ENCODE results near the gene NFYA. TPM values are rescaled to one million over a fixed set of nuclear protein-coding genes. Genes with fewer than 3 reads are reported as not detected.

The NFYA gene
- total and polyA plus RNA-seq, 4 donors: 2.2 to 28.4 (median 10.1) TPM

- WGBS: 74% methylated on average over 4 of the region's 4 CpGs
- no peak overlapping the region for H3K27ac ChIP-seq (ENCODE audit: low read depth in 1 of 2, low read length in 2 of 2)
- no peaks in the 10 kb centered on the region for H3K27me3 ChIP-seq (ENCODE audit: control insufficient read depth in 4 of 4, insufficient read depth in 4 of 4, low read length in 3 of 4)
- no peak overlapping the region for H3K9ac ChIP-seq (ENCODE audit: low read depth in 1 of 2, low read length in 2 of 2)
- no peaks in the 10 kb centered on the region for H3K9me3 ChIP-seq (ENCODE audit: control insufficient read depth in 4 of 4, low read length in 3 of 4)
- H3K4me1 ChIP-seq (ENCODE audit: control insufficient read depth in 4 of 4, insufficient read depth in 4 of 4, low read length in 3 of 4): peaks cover 2 to 13% (median 10%) of the 10 kb centered on the region in 4 donors
- DNase-seq (ENCODE audit: low spot score): no peak
- TF ChIP-seq GABPA (IDR thresholded peaks at IDR 0.05 in 1 of 2, conservative IDR thresholded peaks at IDR 0.05 in 1 of 2) (no peak), CTCF (IDR thresholded peaks at IDR 0.05; ENCODE audit: low read depth, low read length, missing input control) (no peak), ATF3 (IDR thresholded peaks at IDR 0.05) (no peak), HNF4A (conservative IDR thresholded peaks at IDR 0.05) (no peak)
- no peak overlapping the region for H3K4me3 ChIP-seq (ENCODE audit: low read depth in 1 of 3, low read length in 3 of 3)
- peaks cover 5 to 19% (median 10%) of the 10 kb centered on the region in 4 donors for H3K36me3 ChIP-seq (ENCODE audit: control insufficient read depth in 4 of 4, insufficient read depth in 3 of 4, low read depth in 1 of 4, low read length in 3 of 4)
These were observed 45.5 kb upstream of the NFYA start for GRCh38 chr6:41027241-41027640.

- peak; percentile 97 for TF ChIP-seq CTCF (IDR thresholded peaks at IDR 0.05; ENCODE audit: low read depth, low read length, missing input control)
- peak; percentile 94 to 97 for TF ChIP-seq RAD21 (IDR thresholded peaks at IDR 0.05)
- no peak for TF ChIP-seq TAF1 (conservative IDR thresholded peaks at IDR 0.05)
- Histone ChIP-seq H3K4me3 (ENCODE audit: low read depth in 1 of 3, low read length in 3 of 3) (peak overlapping the region in 2 of 3 donors; percentile 23 to 24), H3K9ac (ENCODE audit: low read depth in 1 of 2, low read length in 2 of 2) (no peak overlapping the region), H3K27me3 (ENCODE audit: control insufficient read depth in 4 of 4, insufficient read depth in 4 of 4, low read length in 3 of 4) (no peaks in the 10 kb centered on the region), H3K27ac (ENCODE audit: low read depth in 1 of 2, low read length in 2 of 2) (peak overlapping the region in 1 of 2 donors; percentile 14), H3K9me3 (ENCODE audit: control insufficient read depth in 4 of 4, low read length in 3 of 4) (no peaks in the 10 kb centered on the region), H3K36me3 (ENCODE audit: control insufficient read depth in 4 of 4, insufficient read depth in 3 of 4, low read depth in 1 of 4, low read length in 3 of 4) (peaks cover 5 to 23% (median 10%) of the 10 kb centered on the region in 4 donors), H3K4me1 (ENCODE audit: control insufficient read depth in 4 of 4, insufficient read depth in 4 of 4, low read length in 3 of 4) (peaks cover 2 to 13% (median 10%) of the 10 kb centered on the region in 4 donors)
- peak; percentile 93 for DNase-seq (ENCODE audit: low spot score)
- 26% methylated on average over 45 of the region's 45 CpGs for WGBS
These were observed 44.8 kb upstream of the NFYA start for GRCh38 chr6:41027799-41028560.

- peaks cover 2 to 13% (median 10%) of the 10 kb centered on the region in 4 donors for H3K4me1 ChIP-seq (ENCODE audit: control insufficient read depth in 4 of 4, insufficient read depth in 4 of 4, low read length in 3 of 4)
- H3K9me3 ChIP-seq (ENCODE audit: control insufficient read depth in 4 of 4, low read length in 3 of 4): no peaks in the 10 kb centered on the region
- H3K27ac ChIP-seq (ENCODE audit: low read depth in 1 of 2, low read length in 2 of 2): peak overlapping the region in 1 of 2 donors; percentile 14
- no peaks in the 10 kb centered on the region for H3K27me3 ChIP-seq (ENCODE audit: control insufficient read depth in 4 of 4, insufficient read depth in 4 of 4, low read length in 3 of 4)
- peaks cover 8 to 30% (median 14%) of the 10 kb centered on the region in 4 donors for H3K36me3 ChIP-seq (ENCODE audit: control insufficient read depth in 4 of 4, insufficient read depth in 3 of 4, low read depth in 1 of 4, low read length in 3 of 4)
- 68% methylated on average over 13 of the region's 13 CpGs for WGBS
- peak overlapping the region in 1 of 3 donors; percentile 23 for H3K4me3 ChIP-seq (ENCODE audit: low read depth in 1 of 3, low read length in 3 of 3)
- no peak for DNase-seq (ENCODE audit: low spot score)
- no peak overlapping the region for H3K9ac ChIP-seq (ENCODE audit: low read depth in 1 of 2, low read length in 2 of 2)
- no peak for TF ChIP-seq TAF1 (conservative IDR thresholded peaks at IDR 0.05)
- TF ChIP-seq EGR1 (IDR thresholded peaks at IDR 0.05; ENCODE audit: low read depth in 2 of 2): no peak
- no peak for TF ChIP-seq RXRA (IDR thresholded peaks at IDR 0.05)
- no peak for TF ChIP-seq ATF3 (IDR thresholded peaks at IDR 0.05)
- TF ChIP-seq GABPA (IDR thresholded peaks at IDR 0.05 in 1 of 2, conservative IDR thresholded peaks at IDR 0.05 in 1 of 2): no peak
- TF ChIP-seq MAX (IDR thresholded peaks at IDR 0.05): no peak
- no peak for TF ChIP-seq CTCF (IDR thresholded peaks at IDR 0.05; ENCODE audit: low read depth, low read length, missing input control)
- no peak for TF ChIP-seq JUND (IDR thresholded peaks at IDR 0.05)
- TF ChIP-seq SP1 (IDR thresholded peaks at IDR 0.05): no peak
- no peak for TF ChIP-seq RAD21 (IDR thresholded peaks at IDR 0.05)
- TF ChIP-seq HNF4A (conservative IDR thresholded peaks at IDR 0.05): no peak
- no peak for TF ChIP-seq NR2F2 (IDR thresholded peaks at IDR 0.05)
- TF ChIP-seq YY1 (IDR thresholded peaks at IDR 0.05): no peak
- no peak for TF ChIP-seq FOXA1 (IDR thresholded peaks at IDR 0.05)
- TF ChIP-seq FOXA2 (IDR thresholded peaks at IDR 0.05): no peak
These were observed 44.0 kb upstream of the NFYA start for GRCh38 chr6:41028561-41029412.
